Measurements from ENCODE around the gene PPIP5K2.

Gene PPIP5K2

DNA sequence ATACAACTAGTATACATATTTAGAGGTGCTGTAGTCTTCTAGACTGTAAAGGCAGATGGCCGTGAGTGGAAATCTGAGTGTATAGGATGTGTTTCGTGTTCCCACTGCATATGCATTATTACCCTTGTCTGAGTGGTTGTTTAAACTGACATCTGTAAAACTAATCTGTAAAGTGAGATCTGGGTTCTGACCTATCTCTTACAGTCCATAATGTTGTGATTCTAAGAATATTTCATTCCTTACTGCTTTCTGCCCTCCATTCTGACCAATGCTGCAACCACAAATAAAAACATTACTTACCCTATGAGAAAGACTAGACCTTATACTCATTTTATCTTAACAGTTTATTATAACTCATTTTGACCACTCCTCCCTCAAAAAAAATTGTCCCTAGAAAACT lies 90.9 kb downstream of the PPIP5K2 start:
- Histone ChIP-seq H3K27ac (ENCODE audit: low read length, poor library complexity, severe bottlenecking) (no peak overlapping the region), H4K8ac (ENCODE audit: low read length) (no peak overlapping the region)
- 81% methylated on average over 2 of the region's 2 CpGs for WGBS

DNA sequence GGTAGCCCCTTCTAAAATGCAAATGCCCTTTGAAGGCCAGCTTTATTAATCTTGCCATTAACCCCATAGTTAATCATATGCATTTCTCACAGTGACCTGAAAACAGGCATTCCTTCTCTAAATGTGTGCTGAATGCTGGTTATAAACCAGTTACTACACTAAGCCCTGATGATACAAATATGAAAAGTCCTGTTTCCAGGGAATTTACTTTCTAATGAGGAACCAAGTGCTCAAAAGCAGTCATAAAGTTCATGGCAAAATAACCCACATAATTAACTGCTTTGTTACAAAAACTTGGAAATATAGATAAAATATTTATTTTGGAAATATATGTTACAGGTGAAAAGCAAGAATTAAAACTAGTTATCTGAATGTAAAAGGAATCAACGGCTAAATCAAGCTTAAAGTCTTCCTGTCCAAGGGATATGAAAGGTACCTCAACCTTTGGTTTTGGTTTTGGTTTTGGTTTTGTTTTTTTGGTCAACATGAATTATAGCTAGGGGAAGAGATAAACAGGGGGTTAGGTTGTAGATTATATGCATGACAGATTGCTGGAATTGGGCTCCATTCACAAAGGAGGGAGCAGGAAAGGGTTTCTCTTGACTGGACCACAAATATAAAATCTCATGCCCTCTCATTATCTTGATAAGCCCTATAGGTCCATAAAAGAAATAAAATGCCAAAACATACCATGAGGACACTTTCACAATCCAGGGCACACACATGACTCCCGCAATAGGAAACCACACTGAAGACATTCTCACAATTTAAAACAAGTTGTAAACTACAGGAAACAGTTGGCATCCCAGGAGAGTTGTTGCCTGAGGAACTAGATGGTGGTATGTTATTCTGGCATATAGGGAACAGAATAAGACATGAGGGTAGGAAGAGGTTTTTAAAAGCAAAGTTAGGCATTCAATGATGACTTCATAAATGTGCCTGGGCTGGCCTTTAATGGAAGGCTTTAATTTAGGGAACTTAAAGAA lies 91.8 kb downstream of the PPIP5K2 start:
- Histone ChIP-seq H2BK15ac (ENCODE audit: low read depth, poor library complexity, severe bottlenecking) (no peak overlapping the region), H3K9ac (ENCODE audit: low read length) (no peak overlapping the region), H3K14ac (ENCODE audit: low read length in 2 of 2) (no peak overlapping the region), H3K4me1 (ENCODE audit: control insufficient read depth, insufficient read depth, low read depth, low read length) (peaks cover 2% of the 10 kb centered on the region), H4K8ac (ENCODE audit: low read length) (no peak overlapping the region), H2BK120ac (ENCODE audit: low read depth, low read length) (no peak overlapping the region), H3K9me3 (ENCODE audit: control insufficient read depth, low read length) (no peaks in the 10 kb centered on the region), H3K23ac (ENCODE audit: low read length in 2 of 2) (no peak overlapping the region), H2BK12ac (ENCODE audit: low read length in 2 of 2) (no peak overlapping the region), H2BK5ac (ENCODE audit: low read depth, low read length, poor library complexity, severe bottlenecking) (no peak overlapping the region), H2AK5ac (ENCODE audit: low read length, severe bottlenecking) (no peak overlapping the region), H3K27me3 (ENCODE audit: control insufficient read depth in 1 of 2, insufficient read depth in 1 of 2, low read length in 2 of 2) (no peaks in the 10 kb centered on the region), H2AFZ (ENCODE audit: low read depth, low read length) (no peak overlapping the region), H3K27ac (ENCODE audit: low read length, poor library complexity, severe bottlenecking) (peak overlapping the region; percentile 20), H3K4ac (ENCODE audit: low read depth in 1 of 2, low read length in 2 of 2) (no peak overlapping the region), H3K79me1 (replicated peaks; ENCODE audit: low read length, poor library complexity, severe bottlenecking) (no peaks in the 10 kb centered on the region), H3K4me2 (ENCODE audit: low read length, poor library complexity, severe bottlenecking) (no peak overlapping the region), H4K91ac (ENCODE audit: low read length) (no peak overlapping the region), H3K4me3 (ENCODE audit: insufficient read depth in 1 of 2, low read depth in 1 of 2, low read length in 2 of 2) (no peak overlapping the region), H3K18ac (ENCODE audit: low read depth in 1 of 2, low read length in 2 of 2) (no peak overlapping the region), H3K36me3 (ENCODE audit: control insufficient read depth in 1 of 2, insufficient read depth in 2 of 2, low read depth in 1 of 2, low read length in 2 of 2) (peaks cover 0 to 9% of the 10 kb centered on the region in 2 experiments)
- 97% methylated on average over 1 of the region's 2 CpGs for WGBS
- peak; percentile 28 for DNase-seq

More for the DNA sequence above, 90.9 kb downstream of the PPIP5K2 start:
- H4K91ac ChIP-seq (ENCODE audit: low read length): no peak overlapping the region
- peaks cover 2% of the 10 kb centered on the region for H3K79me1 ChIP-seq (replicated peaks; ENCODE audit: low read length, poor library complexity, severe bottlenecking)
- H3K4me3 ChIP-seq (ENCODE audit: insufficient read depth in 1 of 2, low read depth in 1 of 2, low read length in 2 of 2): no peak overlapping the region
- H3K36me3 ChIP-seq (ENCODE audit: control insufficient read depth in 1 of 2, insufficient read depth in 2 of 2, low read depth in 1 of 2, low read length in 2 of 2): peaks cover 0 to 18% of the 10 kb centered on the region in 2 experiments
- H3K27me3 ChIP-seq (ENCODE audit: control insufficient read depth in 1 of 2, insufficient read depth in 1 of 2, low read length in 2 of 2): no peaks in the 10 kb centered on the region
- H3K4me1 ChIP-seq (ENCODE audit: control insufficient read depth, insufficient read depth, low read depth, low read length): peaks cover 3% of the 10 kb centered on the region
- H2AK5ac ChIP-seq (ENCODE audit: low read length, severe bottlenecking): no peak overlapping the region
- no peak overlapping the region for H2BK120ac ChIP-seq (ENCODE audit: low read depth, low read length)
- no peak overlapping the region for H3K14ac ChIP-seq (ENCODE audit: low read length in 2 of 2)
- H3K4ac ChIP-seq (ENCODE audit: low read depth in 1 of 2, low read length in 2 of 2): no peak overlapping the region
- no peak overlapping the region for H3K4me2 ChIP-seq (ENCODE audit: low read length, poor library complexity, severe bottlenecking)
- H3K23ac ChIP-seq (ENCODE audit: low read length in 2 of 2): no peak overlapping the region
- H2AFZ ChIP-seq (ENCODE audit: low read depth, low read length): no peak overlapping the region
- H3K9me3 ChIP-seq (ENCODE audit: control insufficient read depth, low read length): no peaks in the 10 kb centered on the region
- no peak for DNase-seq
- H2BK15ac ChIP-seq (ENCODE audit: low read depth, poor library complexity, severe bottlenecking): no peak overlapping the region
- H2BK5ac ChIP-seq (ENCODE audit: low read depth, low read length, poor library complexity, severe bottlenecking): no peak overlapping the region
- H3K18ac ChIP-seq (ENCODE audit: low read depth in 1 of 2, low read length in 2 of 2): no peak overlapping the region
- no peak overlapping the region for H3K9ac ChIP-seq (ENCODE audit: low read length)
- H2BK12ac ChIP-seq (ENCODE audit: low read length in 2 of 2): no peak overlapping the region

DNA sequence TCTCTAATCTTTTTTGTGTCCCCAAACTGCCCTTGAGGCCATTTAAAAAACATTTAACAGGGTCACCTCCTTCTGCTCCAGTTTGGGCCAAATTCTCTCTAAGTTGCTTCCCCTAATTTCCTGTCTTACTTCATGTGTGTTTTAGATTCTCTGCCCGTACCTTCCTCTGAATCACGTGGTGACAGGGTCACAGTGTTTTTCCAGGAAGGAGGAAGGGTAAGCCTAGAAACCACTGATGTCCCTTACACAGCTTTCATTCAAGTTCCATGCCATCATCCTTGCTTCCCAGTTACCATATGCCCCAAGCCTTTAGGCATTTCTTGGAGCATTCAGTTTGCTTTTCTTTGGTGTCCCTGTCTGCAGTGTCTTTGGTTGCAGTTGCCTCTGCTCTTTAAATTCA lies 96.0 kb downstream of the PPIP5K2 start:
- no peaks in the 10 kb centered on the region for H3K9me3 ChIP-seq (ENCODE audit: control insufficient read depth, low read length)
- no peak overlapping the region for H3K14ac ChIP-seq (ENCODE audit: low read length in 2 of 2)
- H2BK120ac ChIP-seq (ENCODE audit: low read depth, low read length): no peak overlapping the region
- H3K4ac ChIP-seq (ENCODE audit: low read depth in 1 of 2, low read length in 2 of 2): no peak overlapping the region
- no peaks in the 10 kb centered on the region for H3K27me3 ChIP-seq (ENCODE audit: control insufficient read depth in 1 of 2, insufficient read depth in 1 of 2, low read length in 2 of 2)
- H3K4me1 ChIP-seq (ENCODE audit: control insufficient read depth, insufficient read depth, low read depth, low read length): no peaks in the 10 kb centered on the region
- peaks cover 0 to 3% of the 10 kb centered on the region in 2 experiments for H3K36me3 ChIP-seq (ENCODE audit: control insufficient read depth in 1 of 2, insufficient read depth in 2 of 2, low read depth in 1 of 2, low read length in 2 of 2)
- no peak overlapping the region for H3K27ac ChIP-seq (ENCODE audit: low read length, poor library complexity, severe bottlenecking)
- H3K79me1 ChIP-seq (replicated peaks; ENCODE audit: low read length, poor library complexity, severe bottlenecking): no peaks in the 10 kb centered on the region
- no peak overlapping the region for H3K18ac ChIP-seq (ENCODE audit: low read depth in 1 of 2, low read length in 2 of 2)
- H3K9ac ChIP-seq (ENCODE audit: low read length): no peak overlapping the region
- no peak overlapping the region for H2BK15ac ChIP-seq (ENCODE audit: low read depth, poor library complexity, severe bottlenecking)
- no peak overlapping the region for H2AK5ac ChIP-seq (ENCODE audit: low read length, severe bottlenecking)
- no peak overlapping the region for H2BK5ac ChIP-seq (ENCODE audit: low read depth, low read length, poor library complexity, severe bottlenecking)
- H2BK12ac ChIP-seq (ENCODE audit: low read length in 2 of 2): no peak overlapping the region
- DNase-seq: peak; percentile 37
- no peak overlapping the region for H2AFZ ChIP-seq (ENCODE audit: low read depth, low read length)
- H3K4me2 ChIP-seq (ENCODE audit: low read length, poor library complexity, severe bottlenecking): no peak overlapping the region
- no peak overlapping the region for H3K4me3 ChIP-seq (ENCODE audit: insufficient read depth in 1 of 2, low read depth in 1 of 2, low read length in 2 of 2)
- H3K23ac ChIP-seq (ENCODE audit: low read length in 2 of 2): no peak overlapping the region
- H4K91ac ChIP-seq (ENCODE audit: low read length): no peak overlapping the region
- 4% methylated on average over 2 of the region's 2 CpGs for WGBS
- no peak overlapping the region for H4K8ac ChIP-seq (ENCODE audit: low read length)

DNA sequence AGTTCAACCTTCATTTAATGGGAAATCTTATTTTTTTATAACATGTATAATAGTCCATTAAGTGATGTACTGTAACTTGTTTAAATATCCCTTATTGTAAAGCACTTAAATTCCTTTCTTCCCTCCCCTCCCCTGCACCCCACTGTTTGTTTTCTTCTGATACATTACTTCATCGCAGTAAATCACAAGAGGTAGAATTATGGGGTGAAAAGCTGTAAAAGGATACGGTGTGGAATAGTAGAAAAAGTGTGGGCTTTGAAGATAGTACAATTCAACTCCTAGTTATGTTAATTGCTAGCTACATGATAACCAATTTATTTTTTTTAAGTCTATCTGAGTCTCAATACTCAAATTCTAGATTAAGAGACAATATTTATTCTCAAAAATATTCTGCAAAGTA lies 96.6 kb downstream of the PPIP5K2 start:
- no peaks in the 10 kb centered on the region for H3K9me3 ChIP-seq (ENCODE audit: control insufficient read depth, low read length)
- H3K4ac ChIP-seq (ENCODE audit: low read depth in 1 of 2, low read length in 2 of 2): no peak overlapping the region
- no peak overlapping the region for H2AK5ac ChIP-seq (ENCODE audit: low read length, severe bottlenecking)
- no peak overlapping the region for H3K23ac ChIP-seq (ENCODE audit: low read length in 2 of 2)
- no peak for DNase-seq
- no peak overlapping the region for H3K18ac ChIP-seq (ENCODE audit: low read depth in 1 of 2, low read length in 2 of 2)
- no peaks in the 10 kb centered on the region for H3K4me1 ChIP-seq (ENCODE audit: control insufficient read depth, insufficient read depth, low read depth, low read length)
- H2BK120ac ChIP-seq (ENCODE audit: low read depth, low read length): no peak overlapping the region
- WGBS: 100% methylated on average over 1 of the region's 2 CpGs
- H2AFZ ChIP-seq (ENCODE audit: low read depth, low read length): no peak overlapping the region
- no peak overlapping the region for H4K91ac ChIP-seq (ENCODE audit: low read length)
- no peak overlapping the region for H3K4me2 ChIP-seq (ENCODE audit: low read length, poor library complexity, severe bottlenecking)
- no peak overlapping the region for H2BK5ac ChIP-seq (ENCODE audit: low read depth, low read length, poor library complexity, severe bottlenecking)
- H3K36me3 ChIP-seq (ENCODE audit: control insufficient read depth in 1 of 2, insufficient read depth in 2 of 2, low read depth in 1 of 2, low read length in 2 of 2): peaks cover 0 to 3% of the 10 kb centered on the region in 2 experiments
- no peak overlapping the region for H4K8ac ChIP-seq (ENCODE audit: low read length)
- H2BK15ac ChIP-seq (ENCODE audit: low read depth, poor library complexity, severe bottlenecking): no peak overlapping the region
- H3K14ac ChIP-seq (ENCODE audit: low read length in 2 of 2): no peak overlapping the region
- no peaks in the 10 kb centered on the region for H3K79me1 ChIP-seq (replicated peaks; ENCODE audit: low read length, poor library complexity, severe bottlenecking)
- no peak overlapping the region for H3K4me3 ChIP-seq (ENCODE audit: insufficient read depth in 1 of 2, low read depth in 1 of 2, low read length in 2 of 2)
- no peak overlapping the region for H3K9ac ChIP-seq (ENCODE audit: low read length)
- no peak overlapping the region for H3K27ac ChIP-seq (ENCODE audit: low read length, poor library complexity, severe bottlenecking)
- H3K27me3 ChIP-seq (ENCODE audit: control insufficient read depth in 1 of 2, insufficient read depth in 1 of 2, low read length in 2 of 2): no peaks in the 10 kb centered on the region
- no peak overlapping the region for H2BK12ac ChIP-seq (ENCODE audit: low read length in 2 of 2)
